Measurements from ENCODE around the gene RIN1.

RIN1 gene

DNA sequence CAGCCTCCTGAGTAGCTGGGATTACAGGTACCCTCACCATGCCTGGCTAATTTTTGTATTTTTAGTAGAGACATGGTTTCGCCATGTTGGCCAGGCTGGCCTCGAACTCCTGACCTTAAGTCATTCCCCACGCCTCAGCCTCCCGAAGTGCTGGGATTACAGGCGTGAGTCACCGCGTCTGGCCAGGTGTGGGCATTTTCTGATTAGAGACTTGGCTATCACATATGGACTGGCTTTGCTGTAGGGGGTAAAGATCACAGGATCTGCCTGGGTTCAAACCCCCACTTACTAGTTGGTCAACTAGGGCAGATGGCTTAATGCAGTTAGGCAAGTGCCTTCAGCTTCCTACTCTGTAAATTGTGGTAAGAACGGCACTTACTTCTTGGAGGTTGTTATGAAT lies 25.9 kb downstream of the RIN1 start:
- ATAC-seq, result no peak
- no peak for TF ChIP-seq ZFP30 (CRISPR knock-in tag; IDR thresholded peaks at IDR 0.05)
- no peak for TF ChIP-seq RARB (CRISPR knock-in tag; IDR thresholded peaks at IDR 0.05)
- TF ChIP-seq CSDC2 (CRISPR knock-in tag; IDR thresholded peaks at IDR 0.05), result no peak
- no peak for TF ChIP-seq ZFP3 (CRISPR knock-in tag; IDR thresholded peaks at IDR 0.05)
- TF ChIP-seq, protein P1, sequence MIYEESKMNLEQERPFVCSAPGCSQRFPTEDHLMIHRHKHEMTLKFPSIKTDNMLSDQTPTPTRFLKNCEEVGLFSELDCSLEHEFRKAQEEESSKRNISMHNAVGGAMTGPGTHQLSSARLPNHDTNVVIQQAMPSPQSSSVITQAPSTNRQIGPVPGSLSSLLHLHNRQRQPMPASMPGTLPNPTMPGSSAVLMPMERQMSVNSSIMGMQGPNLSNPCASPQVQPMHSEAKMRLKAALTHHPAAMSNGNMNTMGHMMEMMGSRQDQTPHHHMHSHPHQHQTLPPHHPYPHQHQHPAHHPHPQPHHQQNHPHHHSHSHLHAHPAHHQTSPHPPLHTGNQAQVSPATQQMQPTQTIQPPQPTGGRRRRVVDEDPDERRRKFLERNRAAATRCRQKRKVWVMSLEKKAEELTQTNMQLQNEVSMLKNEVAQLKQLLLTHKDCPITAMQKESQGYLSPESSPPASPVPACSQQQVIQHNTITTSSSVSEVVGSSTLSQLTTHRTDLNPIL (CRISPR knock-in tag; IDR thresholded peaks at IDR 0.05; ENCODE audit: low read depth), result no peak
- TF ChIP-seq OSR1 (CRISPR knock-in tag; IDR thresholded peaks at IDR 0.05), result no peak
- no peak for TF ChIP-seq ZNF70 (CRISPR knock-in tag; IDR thresholded peaks at IDR 0.05)
- TF ChIP-seq, protein P2, sequence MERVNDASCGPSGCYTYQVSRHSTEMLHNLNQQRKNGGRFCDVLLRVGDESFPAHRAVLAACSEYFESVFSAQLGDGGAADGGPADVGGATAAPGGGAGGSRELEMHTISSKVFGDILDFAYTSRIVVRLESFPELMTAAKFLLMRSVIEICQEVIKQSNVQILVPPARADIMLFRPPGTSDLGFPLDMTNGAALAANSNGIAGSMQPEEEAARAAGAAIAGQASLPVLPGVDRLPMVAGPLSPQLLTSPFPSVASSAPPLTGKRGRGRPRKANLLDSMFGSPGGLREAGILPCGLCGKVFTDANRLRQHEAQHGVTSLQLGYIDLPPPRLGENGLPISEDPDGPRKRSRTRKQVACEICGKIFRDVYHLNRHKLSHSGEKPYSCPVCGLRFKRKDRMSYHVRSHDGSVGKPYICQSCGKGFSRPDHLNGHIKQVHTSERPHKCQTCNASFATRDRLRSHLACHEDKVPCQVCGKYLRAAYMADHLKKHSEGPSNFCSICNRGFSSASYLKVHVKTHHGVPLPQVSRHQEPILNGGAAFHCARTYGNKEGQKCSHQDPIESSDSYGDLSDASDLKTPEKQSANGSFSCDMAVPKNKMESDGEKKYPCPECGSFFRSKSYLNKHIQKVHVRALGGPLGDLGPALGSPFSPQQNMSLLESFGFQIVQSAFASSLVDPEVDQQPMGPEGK (CRISPR knock-in tag; IDR thresholded peaks at IDR 0.05; ENCODE audit: borderline replicate concordance), result no peak
- TF ChIP-seq, protein P3, sequence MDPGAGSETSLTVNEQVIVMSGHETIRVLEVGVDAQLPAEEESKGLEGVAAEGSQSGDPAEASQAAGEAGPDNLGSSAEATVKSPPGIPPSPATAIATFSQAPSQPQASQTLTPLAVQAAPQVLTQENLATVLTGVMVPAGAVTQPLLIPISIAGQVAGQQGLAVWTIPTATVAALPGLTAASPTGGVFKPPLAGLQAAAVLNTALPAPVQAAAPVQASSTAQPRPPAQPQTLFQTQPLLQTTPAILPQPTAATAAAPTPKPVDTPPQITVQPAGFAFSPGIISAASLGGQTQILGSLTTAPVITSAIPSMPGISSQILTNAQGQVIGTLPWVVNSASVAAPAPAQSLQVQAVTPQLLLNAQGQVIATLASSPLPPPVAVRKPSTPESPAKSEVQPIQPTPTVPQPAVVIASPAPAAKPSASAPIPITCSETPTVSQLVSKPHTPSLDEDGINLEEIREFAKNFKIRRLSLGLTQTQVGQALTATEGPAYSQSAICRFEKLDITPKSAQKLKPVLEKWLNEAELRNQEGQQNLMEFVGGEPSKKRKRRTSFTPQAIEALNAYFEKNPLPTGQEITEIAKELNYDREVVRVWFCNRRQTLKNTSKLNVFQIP (CRISPR knock-in tag; IDR thresholded peaks at IDR 0.05; ENCODE audit: borderline replicate concordance, low read depth), result no peak
- TF ChIP-seq ZC3H10 (CRISPR knock-in tag; IDR thresholded peaks at IDR 0.05), result no peak
- TF ChIP-seq ISL1 (CRISPR knock-in tag; IDR thresholded peaks at IDR 0.05), result no peak
- no peak for TF ChIP-seq TOX (CRISPR knock-in tag; IDR thresholded peaks at IDR 0.05; ENCODE audit: borderline replicate concordance)
- TF ChIP-seq ARNTL (CRISPR knock-in tag; IDR thresholded peaks at IDR 0.05; ENCODE audit: borderline replicate concordance, low read depth), result no peak

DNA sequence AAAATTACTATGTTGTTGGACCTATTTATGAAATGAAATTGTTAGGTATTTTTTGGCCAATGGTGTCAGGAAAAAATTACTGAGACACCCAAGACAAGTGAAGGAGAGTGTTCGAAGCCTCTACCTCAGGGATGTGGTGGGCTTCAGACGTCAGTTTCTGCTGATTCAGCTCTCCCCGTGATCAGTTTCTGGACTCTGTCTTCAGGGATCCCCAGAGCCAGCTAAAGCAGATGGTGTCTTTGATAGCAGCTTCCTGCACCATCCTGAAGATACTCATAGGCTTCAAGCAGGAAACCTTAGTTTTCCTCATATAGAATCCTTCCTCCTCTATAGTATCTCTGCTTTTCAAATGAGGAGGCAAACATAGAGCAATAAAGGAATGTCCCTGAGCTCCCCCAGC lies 26.8 kb downstream of the RIN1 start:
- TF ChIP-seq SNAI2 (CRISPR knock-in tag; IDR thresholded peaks at IDR 0.05) (no peak), ZNF565 (CRISPR knock-in tag; conservative IDR thresholded peaks at IDR 0.05; ENCODE audit: low read depth) (no peak), ISL1 (CRISPR knock-in tag; IDR thresholded peaks at IDR 0.05) (no peak), OSR1 (CRISPR knock-in tag; IDR thresholded peaks at IDR 0.05) (no peak), ZNF8 (CRISPR knock-in tag; IDR thresholded peaks at IDR 0.05) (no peak), ZNF70 (CRISPR knock-in tag; IDR thresholded peaks at IDR 0.05) (no peak), PPARA (CRISPR knock-in tag; IDR thresholded peaks at IDR 0.05; ENCODE audit: borderline replicate concordance) (no peak), ZC3H10 (CRISPR knock-in tag; IDR thresholded peaks at IDR 0.05) (no peak), TOX (CRISPR knock-in tag; IDR thresholded peaks at IDR 0.05; ENCODE audit: borderline replicate concordance) (no peak), CSDC2 (CRISPR knock-in tag; IDR thresholded peaks at IDR 0.05) (no peak), ARNTL (CRISPR knock-in tag; IDR thresholded peaks at IDR 0.05; ENCODE audit: borderline replicate concordance, low read depth) (no peak)
- TF ChIP-seq, protein P4, sequence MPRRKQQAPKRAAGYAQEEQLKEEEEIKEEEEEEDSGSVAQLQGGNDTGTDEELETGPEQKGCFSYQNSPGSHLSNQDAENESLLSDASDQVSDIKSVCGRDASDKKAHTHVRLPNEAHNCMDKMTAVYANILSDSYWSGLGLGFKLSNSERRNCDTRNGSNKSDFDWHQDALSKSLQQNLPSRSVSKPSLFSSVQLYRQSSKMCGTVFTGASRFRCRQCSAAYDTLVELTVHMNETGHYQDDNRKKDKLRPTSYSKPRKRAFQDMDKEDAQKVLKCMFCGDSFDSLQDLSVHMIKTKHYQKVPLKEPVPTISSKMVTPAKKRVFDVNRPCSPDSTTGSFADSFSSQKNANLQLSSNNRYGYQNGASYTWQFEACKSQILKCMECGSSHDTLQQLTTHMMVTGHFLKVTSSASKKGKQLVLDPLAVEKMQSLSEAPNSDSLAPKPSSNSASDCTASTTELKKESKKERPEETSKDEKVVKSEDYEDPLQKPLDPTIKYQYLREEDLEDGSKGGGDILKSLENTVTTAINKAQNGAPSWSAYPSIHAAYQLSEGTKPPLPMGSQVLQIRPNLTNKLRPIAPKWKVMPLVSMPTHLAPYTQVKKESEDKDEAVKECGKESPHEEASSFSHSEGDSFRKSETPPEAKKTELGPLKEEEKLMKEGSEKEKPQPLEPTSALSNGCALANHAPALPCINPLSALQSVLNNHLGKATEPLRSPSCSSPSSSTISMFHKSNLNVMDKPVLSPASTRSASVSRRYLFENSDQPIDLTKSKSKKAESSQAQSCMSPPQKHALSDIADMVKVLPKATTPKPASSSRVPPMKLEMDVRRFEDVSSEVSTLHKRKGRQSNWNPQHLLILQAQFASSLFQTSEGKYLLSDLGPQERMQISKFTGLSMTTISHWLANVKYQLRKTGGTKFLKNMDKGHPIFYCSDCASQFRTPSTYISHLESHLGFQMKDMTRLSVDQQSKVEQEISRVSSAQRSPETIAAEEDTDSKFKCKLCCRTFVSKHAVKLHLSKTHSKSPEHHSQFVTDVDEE (CRISPR knock-in tag; IDR thresholded peaks at IDR 0.05), result no peak
- TF ChIP-seq, protein P1 (CRISPR knock-in tag; IDR thresholded peaks at IDR 0.05; ENCODE audit: low read depth), result no peak
- TF ChIP-seq, protein P2 (CRISPR knock-in tag; IDR thresholded peaks at IDR 0.05; ENCODE audit: borderline replicate concordance), result no peak
- TF ChIP-seq, protein P5, sequence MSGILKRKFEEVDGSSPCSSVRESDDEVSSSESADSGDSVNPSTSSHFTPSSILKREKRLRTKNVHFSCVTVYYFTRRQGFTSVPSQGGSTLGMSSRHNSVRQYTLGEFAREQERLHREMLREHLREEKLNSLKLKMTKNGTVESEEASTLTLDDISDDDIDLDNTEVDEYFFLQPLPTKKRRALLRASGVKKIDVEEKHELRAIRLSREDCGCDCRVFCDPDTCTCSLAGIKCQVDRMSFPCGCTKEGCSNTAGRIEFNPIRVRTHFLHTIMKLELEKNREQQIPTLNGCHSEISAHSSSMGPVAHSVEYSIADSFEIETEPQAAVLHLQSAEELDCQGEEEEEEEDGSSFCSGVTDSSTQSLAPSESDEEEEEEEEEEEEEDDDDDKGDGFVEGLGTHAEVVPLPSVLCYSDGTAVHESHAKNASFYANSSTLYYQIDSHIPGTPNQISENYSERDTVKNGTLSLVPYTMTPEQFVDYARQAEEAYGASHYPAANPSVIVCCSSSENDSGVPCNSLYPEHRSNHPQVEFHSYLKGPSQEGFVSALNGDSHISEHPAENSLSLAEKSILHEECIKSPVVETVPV (CRISPR knock-in tag; IDR thresholded peaks at IDR 0.05), result no peak
- ATAC-seq, result no peak

Data from SK-N-SH treated with all-trans-retinoic acid at 6 μM for 48 hours (cell line).